HG03565 (cell line): ENCODE data around the gene L3HYPDH.

ENCODE experiments used
- ATAC-seq: cut with Tn5 transposase; IDR thresholded peaks from one replicate; pipeline ENCODE4 v1.9.1; 2021; ENCODE audit warnings: mild to moderate bottlenecking, moderate library complexity; ENCODE audit not compliant: unreplicated experiment

The L3HYPDH gene

DNA sequence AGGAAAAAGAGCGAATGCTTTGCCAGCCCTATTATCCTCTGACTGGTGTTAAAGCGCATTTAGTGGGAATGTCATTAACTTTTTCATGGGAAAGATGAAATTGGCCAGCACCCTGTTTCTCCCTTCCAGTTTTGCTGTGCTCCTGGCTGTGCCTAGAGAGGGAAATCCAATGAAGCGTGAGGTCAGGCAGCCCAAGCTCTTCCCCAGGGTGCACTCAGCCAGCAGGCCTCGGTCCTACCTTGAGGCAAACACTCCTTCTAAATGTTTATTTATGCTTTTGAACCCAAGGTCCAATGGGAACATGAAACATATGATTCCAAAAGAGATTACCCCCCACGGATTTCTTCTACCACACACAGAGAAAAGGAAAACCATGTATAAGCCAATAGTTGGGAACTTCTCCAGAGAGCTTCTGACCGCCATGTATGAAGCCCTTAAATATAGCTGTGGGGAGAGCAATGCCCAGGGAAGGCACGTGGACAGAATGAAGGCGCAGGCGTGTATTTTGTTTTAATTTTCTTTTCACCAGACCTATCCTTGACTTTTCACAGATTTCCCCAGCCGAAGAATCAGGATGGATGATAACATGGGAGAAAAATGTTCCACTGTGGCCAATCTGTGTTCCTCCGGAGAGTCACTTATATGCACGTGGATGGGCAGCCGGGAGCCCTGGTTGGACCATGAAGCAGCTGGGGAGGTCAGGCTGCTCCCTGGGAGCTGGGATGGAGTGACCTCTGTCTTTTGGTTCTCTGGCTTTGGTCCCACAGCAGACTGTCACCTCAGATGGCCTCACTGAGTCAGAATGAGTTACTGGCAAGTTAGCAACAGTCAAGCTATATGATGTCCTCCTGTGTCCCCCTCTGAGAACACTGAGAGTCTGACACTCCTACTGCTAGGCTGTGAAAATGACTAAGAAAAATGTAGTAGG is 56.3 kb downstream of the L3HYPDH start:
- no peak for ATAC-seq

DNA sequence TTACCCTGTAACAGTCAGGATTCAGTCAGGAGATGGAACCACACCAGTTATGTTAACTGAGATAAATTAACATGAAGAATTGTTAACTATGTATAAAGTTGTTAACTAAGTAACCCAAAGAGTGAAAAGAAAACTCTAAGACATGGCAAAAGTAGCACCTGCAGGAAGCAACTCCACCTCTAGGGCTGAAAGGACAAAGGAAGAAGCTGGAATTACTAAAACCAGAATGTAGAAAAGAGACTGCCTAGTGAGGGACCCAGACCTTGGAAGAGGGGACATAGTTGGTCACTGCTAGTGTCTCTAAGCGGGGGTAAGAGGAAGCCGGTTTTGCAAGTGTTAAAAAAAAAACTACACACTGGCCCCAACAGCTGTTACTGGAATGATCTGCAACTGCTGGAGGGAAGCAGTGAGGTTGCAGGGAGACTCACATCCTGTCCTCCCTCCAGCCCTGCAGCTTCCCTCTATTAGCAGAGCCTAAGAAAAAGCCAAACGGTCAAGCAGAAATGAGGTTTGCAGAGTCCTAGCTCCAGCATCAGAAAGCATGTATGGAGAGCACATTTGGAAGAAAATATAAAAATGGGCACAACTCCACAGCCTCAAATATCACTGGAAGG is 58.8 kb downstream of the L3HYPDH start:
- ATAC-seq = no peak

DNA sequence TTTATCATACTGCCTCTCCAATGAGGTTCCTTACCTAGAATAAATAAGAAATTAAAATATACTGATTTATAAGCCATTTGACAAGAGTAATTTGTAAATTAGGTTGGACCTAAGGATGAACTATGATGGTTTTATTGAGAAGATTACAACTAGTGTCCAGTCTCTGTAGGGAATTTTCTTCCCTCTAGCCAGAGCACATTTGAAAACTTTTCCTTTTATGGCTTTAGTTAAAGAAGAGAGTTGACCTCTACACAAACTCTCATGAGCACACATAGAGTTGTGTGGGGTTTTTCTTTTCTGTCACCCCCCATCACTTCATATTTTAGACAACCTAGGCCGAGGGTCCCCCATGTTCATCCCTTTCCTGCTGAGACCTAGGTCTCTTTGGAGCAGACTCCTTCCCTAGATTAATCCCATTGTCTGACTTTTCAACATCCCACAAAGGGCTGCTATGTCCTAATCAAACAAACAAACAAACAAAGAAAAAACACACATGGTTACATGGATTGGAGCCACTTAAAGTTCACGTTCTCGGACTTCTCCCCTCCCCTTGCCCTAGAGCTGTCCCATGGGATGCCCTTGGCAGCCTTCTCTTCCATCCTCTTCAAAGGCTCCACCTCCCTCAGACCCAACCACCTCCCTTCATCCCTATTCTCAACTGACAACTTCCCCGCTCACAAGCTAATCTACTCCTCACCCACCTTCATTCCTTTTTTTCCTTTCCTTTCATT is 59.7 kb downstream of the L3HYPDH start:
- no peak for ATAC-seq
